ENCODE results near the gene ATG14. TPM values are rescaled to one million over a fixed set of nuclear protein-coding genes. Genes with fewer than 3 reads are reported as not detected.

The ATG14 gene
- total RNA-seq, 2 experiments from 2014 or later, result 19.9 to 20.5 TPM

- Mint-ChIP-seq H3K4me1 (ENCODE audit: low read depth) (peaks cover 15% of the 10 kb centered on the region), H3K36me3 (ENCODE audit: low read depth) (peaks cover 51% of the 10 kb centered on the region), H3K27me3 (no peaks in the 10 kb centered on the region), H3K27ac (no peak overlapping the region), H3K4me3 (no peak overlapping the region), H3K9me3 (peaks cover 7% of the 10 kb centered on the region)
- DNase-seq (no peak), ATAC-seq (ENCODE audit: poor library complexity) (no peak)
- no peak overlapping the region for H3K4me3 ChIP-seq (ENCODE audit: low read length)
- POLR2A ChIA-PET, result no interaction called here
- no peak for TF ChIP-seq CTCF (IDR thresholded peaks at IDR 0.05)
- H3K4me1 ChIP-seq (ENCODE audit: insufficient read depth, low read length), result no peaks in the 10 kb centered on the region
- H3K9me3 ChIP-seq (ENCODE audit: control insufficient read depth in 1 of 2, insufficient read depth in 1 of 2, low read length in 2 of 2), result peaks cover 1 to 6% of the 10 kb centered on the region in 2 experiments
- no peak overlapping the region for H3K27ac ChIP-seq (ENCODE audit: low read depth in 1 of 2, low read length in 2 of 2)
- no peaks in the 10 kb centered on the region for H3K27me3 ChIP-seq (ENCODE audit: control insufficient read depth in 1 of 2, insufficient read depth in 2 of 2, low read length in 2 of 2)
- H3K36me3 ChIP-seq (ENCODE audit: insufficient read depth, low read length), result peaks cover 16% of the 10 kb centered on the region
- intact Hi-C loops (cut with DNase I, micrococcal nuclease), result no loop called here
- CTCF ChIA-PET, result interaction anchor here (1.5 kb wide), 1 partner anchor 47 kb away, joined by 4 read pairs; no protein-coding TSS in a partner anchor
These were observed 93.9 kb downstream of the ATG14 start for GRCh38 chr14:55317542-55318306.

- Mint-ChIP-seq H3K4me1 (ENCODE audit: low read depth) (peaks cover 15% of the 10 kb centered on the region), H3K9me3 (peaks cover 7% of the 10 kb centered on the region), H3K27ac (no peak overlapping the region), H3K36me3 (ENCODE audit: low read depth) (peaks cover 58% of the 10 kb centered on the region), H3K27me3 (no peaks in the 10 kb centered on the region), H3K4me3 (no peak overlapping the region)
- TF ChIP-seq CTCF (IDR thresholded peaks at IDR 0.05), result no peak
- ATAC-seq (ENCODE audit: poor library complexity), result no peak
- peaks cover 16% of the 10 kb centered on the region for H3K36me3 ChIP-seq (ENCODE audit: insufficient read depth, low read length)
- POLR2A ChIA-PET, result no interaction called here
- no peak overlapping the region for H3K4me3 ChIP-seq (ENCODE audit: low read length)
- no peak overlapping the region for H3K27ac ChIP-seq (ENCODE audit: low read depth in 1 of 2, low read length in 2 of 2)
- H3K27me3 ChIP-seq (ENCODE audit: control insufficient read depth in 1 of 2, insufficient read depth in 2 of 2, low read length in 2 of 2), result no peaks in the 10 kb centered on the region
- no peak for DNase-seq
- intact Hi-C loops (cut with DNase I, micrococcal nuclease), result no loop called here
- CTCF ChIA-PET, result interaction anchor here (0.7 to 1.5 kb wide), 2 partner anchors 46 to 1343 kb away, joined by 3 to 4 read pairs; no protein-coding TSS in a partner anchor
- H3K4me1 ChIP-seq (ENCODE audit: insufficient read depth, low read length), result no peaks in the 10 kb centered on the region
- H3K9me3 ChIP-seq (ENCODE audit: control insufficient read depth in 1 of 2, insufficient read depth in 1 of 2, low read length in 2 of 2), result peaks cover 13 to 15% of the 10 kb centered on the region in 2 experiments
These were observed 95.1 kb downstream of the ATG14 start for GRCh38 chr14:55316564-55316963.

Other genes with a start within 250 kb of the ATG14 start
- gene DLGAP5, start 220.2 kb downstream of the ATG14 start, total RNA-seq, result under 1 TPM in 1 of 2 experiments, not detected in 1; 0.25 TPM
- gene FBXO34, start 140.4 kb downstream of the ATG14 start, total RNA-seq, result 10 to 100 TPM; 28.3 to 29.7 TPM
- gene TBPL2, start 28.8 kb upstream of the ATG14 start, total RNA-seq, result not detected
- 10 to 100 TPM; 59.9 to 68.4 TPM for gene KTN1, start 168.4 kb upstream of the ATG14 start, total RNA-seq